ENCODE results near the gene HSPA12A. TPM values are rescaled to one million over a fixed set of nuclear protein-coding genes. Genes with fewer than 3 reads are reported as not detected.

Gene HSPA12A
- polyA plus RNA-seq (2013, experiment 1 of 2) = 3.1 TPM
- polyA plus RNA-seq (2013, experiment 2 of 2) = 3.2 TPM

- WGBS, 2 donors (ENCODE audit: extremely low coverage in 2 of 2, insufficient read length in 2 of 2, insufficient replicate concordance in 1 of 2) = no CpG with 5 or more reads among the region's 114 CpGs
- Histone ChIP-seq H2BK120ac (ENCODE audit: low read depth, low read length) (peak within 1 kb of the TSS; percentile 27), H3K27me3 (ENCODE audit: control insufficient read depth in 3 of 3, insufficient read depth in 3 of 3, low read depth in 1 of 3, low read length in 3 of 3) (peaks cover 0 to 55% (median 40%) of the 10 kb centered on the region in 3 experiments), H3K4me2 (ENCODE audit: insufficient read depth, low read length, poor library complexity, severe bottlenecking) (peak within 1 kb of the TSS; percentile 99), H3K23ac (ENCODE audit: low read depth, low read length, poor library complexity) (peak within 1 kb of the TSS; percentile 69), H4K8ac (ENCODE audit: low read depth, low read length) (no peak within 1 kb of the TSS), H3K18ac (ENCODE audit: low read length) (peak within 1 kb of the TSS; percentile 99), H4K91ac (ENCODE audit: low read depth, low read length, poor library complexity) (no peak within 1 kb of the TSS), H3K14ac (ENCODE audit: low read length) (no peak within 1 kb of the TSS), H3K79me1 (ENCODE audit: low read depth, low read length) (no peaks in the 10 kb centered on the region), H2AFZ (ENCODE audit: low read length) (peak within 1 kb of the TSS; percentile 98), H2AK5ac (ENCODE audit: low read depth, low read length) (peak within 1 kb of the TSS; percentile 51), H2BK12ac (ENCODE audit: low read length) (no peak within 1 kb of the TSS), H2BK5ac (ENCODE audit: low read length) (no peak within 1 kb of the TSS), H3K9me3 (replicated peaks in 1 of 2; ENCODE audit: control insufficient read depth in 2 of 2, insufficient read depth in 1 of 2, low read depth in 1 of 2, low read length in 2 of 2) (no peaks in the 10 kb centered on the region), H3K27ac (replicated peaks; ENCODE audit: low read length) (no peak within 1 kb of the TSS), H3K4ac (ENCODE audit: low read length) (no peak within 1 kb of the TSS), H3K4me1 (ENCODE audit: control insufficient read depth in 2 of 2, insufficient read depth in 1 of 2, low read depth in 1 of 2, low read length in 2 of 2) (peaks cover 6 to 11% of the 10 kb centered on the region in 2 donors), H2BK15ac (ENCODE audit: low read length) (peak within 1 kb of the TSS; percentile 49), H3K4me3 (ENCODE audit: low read length in 2 of 2) (peak within 1 kb of the TSS; percentile 58 to 88), H3K36me3 (replicated peaks in 1 of 2; ENCODE audit: control insufficient read depth in 2 of 2, insufficient read depth in 2 of 2, low read length in 2 of 2) (no peaks in the 10 kb centered on the region), H3K9ac (ENCODE audit: low read depth, low read length, poor library complexity) (peak within 1 kb of the TSS; percentile 96)
- peak; percentile 77 for DNase-seq (ENCODE audit: low spot score)
These were observed at the start of gene HSPA12A for GRCh38 chr10:116742367-116743265. Gene HSPA12A, minus strand, starts transcription at chr10:116742566. Its CDS starts 97 bp downstream, at chr10:116742469.

GRCh38 chr10:116791241-116791640 is 48.9 kb upstream of the HSPA12A start:
- no peaks in the 10 kb centered on the region for H3K36me3 ChIP-seq (replicated peaks in 1 of 2; ENCODE audit: control insufficient read depth in 2 of 2, insufficient read depth in 2 of 2, low read length in 2 of 2)

GRCh38 chr10:116787893-116788665 is 45.7 kb upstream of the HSPA12A start:
- H2BK15ac ChIP-seq (ENCODE audit: low read length) = no peak overlapping the region
- no peak overlapping the region for H3K18ac ChIP-seq (ENCODE audit: low read length)
- H3K27me3 ChIP-seq (ENCODE audit: control insufficient read depth in 3 of 3, insufficient read depth in 3 of 3, low read depth in 1 of 3, low read length in 3 of 3) = peaks cover 0 to 9% (median 3%) of the 10 kb centered on the region in 3 experiments
- H3K4me2 ChIP-seq (ENCODE audit: insufficient read depth, low read length, poor library complexity, severe bottlenecking) = peak overlapping the region; percentile 41
- H3K36me3 ChIP-seq (replicated peaks in 1 of 2; ENCODE audit: control insufficient read depth in 2 of 2, insufficient read depth in 2 of 2, low read length in 2 of 2) = no peaks in the 10 kb centered on the region
- DNase-seq (ENCODE audit: low spot score) = peak; percentile 77
- peaks cover 0 to 2% of the 10 kb centered on the region in 2 donors for H3K9me3 ChIP-seq (replicated peaks in 1 of 2; ENCODE audit: control insufficient read depth in 2 of 2, insufficient read depth in 1 of 2, low read depth in 1 of 2, low read length in 2 of 2)
- H4K91ac ChIP-seq (ENCODE audit: low read depth, low read length, poor library complexity) = no peak overlapping the region
- H4K8ac ChIP-seq (ENCODE audit: low read depth, low read length) = no peak overlapping the region
- no peaks in the 10 kb centered on the region for H3K79me1 ChIP-seq (ENCODE audit: low read depth, low read length)
- H3K23ac ChIP-seq (ENCODE audit: low read depth, low read length, poor library complexity) = no peak overlapping the region
- H3K4ac ChIP-seq (ENCODE audit: low read length) = no peak overlapping the region
- H2BK5ac ChIP-seq (ENCODE audit: low read length) = no peak overlapping the region
- H2BK120ac ChIP-seq (ENCODE audit: low read depth, low read length) = no peak overlapping the region
- H3K4me1 ChIP-seq (ENCODE audit: control insufficient read depth in 2 of 2, insufficient read depth in 1 of 2, low read depth in 1 of 2, low read length in 2 of 2) = peaks cover 0 to 4% of the 10 kb centered on the region in 2 donors
- H3K14ac ChIP-seq (ENCODE audit: low read length) = no peak overlapping the region
- H2AFZ ChIP-seq (ENCODE audit: low read length) = peak overlapping the region; percentile 86
- H2BK12ac ChIP-seq (ENCODE audit: low read length) = no peak overlapping the region
- no CpG with 5 or more reads among the region's 29 CpGs for WGBS, 2 donors (ENCODE audit: extremely low coverage in 2 of 2, insufficient read length in 2 of 2, insufficient replicate concordance in 1 of 2)
- H3K4me3 ChIP-seq (ENCODE audit: low read length in 2 of 2) = no peak overlapping the region
- H2AK5ac ChIP-seq (ENCODE audit: low read depth, low read length) = no peak overlapping the region
- no peak overlapping the region for H3K9ac ChIP-seq (ENCODE audit: low read depth, low read length, poor library complexity)
- no peak overlapping the region for H3K27ac ChIP-seq (replicated peaks; ENCODE audit: low read length)

More at GRCh38 chr10:116791241-116791640, 48.9 kb upstream of the HSPA12A start:
- H3K27me3 ChIP-seq (ENCODE audit: control insufficient read depth in 3 of 3, insufficient read depth in 3 of 3, low read depth in 1 of 3, low read length in 3 of 3) = peaks cover 0 to 4% (median 3%) of the 10 kb centered on the region in 3 experiments
- H3K4me3 ChIP-seq (ENCODE audit: low read length in 2 of 2) = no peak overlapping the region
- no peak overlapping the region for H3K14ac ChIP-seq (ENCODE audit: low read length)
- no peak overlapping the region for H3K4ac ChIP-seq (ENCODE audit: low read length)
- H2AFZ ChIP-seq (ENCODE audit: low read length) = no peak overlapping the region
- peaks cover 0 to 3% of the 10 kb centered on the region in 2 donors for H3K4me1 ChIP-seq (ENCODE audit: control insufficient read depth in 2 of 2, insufficient read depth in 1 of 2, low read depth in 1 of 2, low read length in 2 of 2)
- no peak overlapping the region for H2BK15ac ChIP-seq (ENCODE audit: low read length)
- no CpG with 5 or more reads among the region's 2 CpGs for WGBS, 2 donors (ENCODE audit: extremely low coverage in 2 of 2, insufficient read length in 2 of 2, insufficient replicate concordance in 1 of 2)
- H3K4me2 ChIP-seq (ENCODE audit: insufficient read depth, low read length, poor library complexity, severe bottlenecking) = no peak overlapping the region
- no peak overlapping the region for H4K8ac ChIP-seq (ENCODE audit: low read depth, low read length)
- H2BK5ac ChIP-seq (ENCODE audit: low read length) = no peak overlapping the region
- no peak overlapping the region for H3K27ac ChIP-seq (replicated peaks; ENCODE audit: low read length)
- H4K91ac ChIP-seq (ENCODE audit: low read depth, low read length, poor library complexity) = no peak overlapping the region
- no peak overlapping the region for H3K18ac ChIP-seq (ENCODE audit: low read length)
- H2BK120ac ChIP-seq (ENCODE audit: low read depth, low read length) = no peak overlapping the region
- DNase-seq (ENCODE audit: low spot score) = no peak
- H3K9me3 ChIP-seq (replicated peaks in 1 of 2; ENCODE audit: control insufficient read depth in 2 of 2, insufficient read depth in 1 of 2, low read depth in 1 of 2, low read length in 2 of 2) = peaks cover 0 to 2% of the 10 kb centered on the region in 2 donors
- no peak overlapping the region for H2BK12ac ChIP-seq (ENCODE audit: low read length)
- no peak overlapping the region for H2AK5ac ChIP-seq (ENCODE audit: low read depth, low read length)
- H3K23ac ChIP-seq (ENCODE audit: low read depth, low read length, poor library complexity) = no peak overlapping the region
- no peaks in the 10 kb centered on the region for H3K79me1 ChIP-seq (ENCODE audit: low read depth, low read length)
- H3K9ac ChIP-seq (ENCODE audit: low read depth, low read length, poor library complexity) = no peak overlapping the region

Measured in neuronal stem cell (in vitro differentiated cells).